Thyroid gland (tissue), 4 donors: ENCODE measurements around the gene MGLL. TPM values are rescaled to one million over a fixed set of nuclear protein-coding genes. Genes with fewer than 3 reads are reported as not detected.

Experiments
- DNase-seq, 2 donors: peaks; one replicate each; pipeline ENCODE4 v3.0.0-alpha.2; 2019
- H3K27ac ChIP-seq, 3 donors: fragments of 200-600 bp; sonication (generic); 1 replicate in 2 of 3; 2 replicates in 1 of 3; pipeline ENCODE4 v1.5.1; 2016 to 2019; ENCODE audit warnings: mild to moderate bottlenecking in 1 of 3, moderate library complexity in 1 of 3
- H3K27me3 ChIP-seq: fragments of 200-600 bp; sonication (generic); one replicate; pipeline ENCODE4 v1.5.1; 2019
- H3K36me3 ChIP-seq, 2 donors: fragments of 200-600 bp; sonication (generic); one replicate each; pipeline ENCODE4 v1.5.1; 2016 to 2019
- H3K4me1 ChIP-seq, 2 donors: fragments of 200-600 bp; sonication (generic); one replicate each; pipeline ENCODE4 v1.5.1; 2017 to 2019
- H3K4me3 ChIP-seq, 3 donors: fragments of 200-600 bp; sonication (generic); replicated peaks in 1 of 3; 1 replicate in 2 of 3; 2 replicates in 1 of 3; pipeline ENCODE4 v1.5.1; 2016; ENCODE audit warnings: mild to moderate bottlenecking in 1 of 3
- H3K9me3 ChIP-seq: fragments of 200-600 bp; sonication (generic); one replicate; pipeline ENCODE4 v1.5.1; 2017
- CTCF ChIP-seq, 6 experiments: fragments of 200-600 bp in 3 of 6; fragments of 450-650 bp in 3 of 6; sonication (generic) in 3 of 6; IDR thresholded peaks; one replicate each; pipeline ENCODE4 v1.5.1; 2016 to 2019; ENCODE audit warnings: antibody characterized with exemption in 6 of 6, mild to moderate bottlenecking in 2 of 6, inconsistent platforms in 1 of 6, moderate library complexity in 1 of 6
- POLR2A ChIP-seq, 2 donors: fragments of 450-650 bp; IDR thresholded peaks; one replicate each; pipeline ENCODE4 v1.6.1; 2017; ENCODE audit warnings: antibody characterized with exemption in 2 of 2, mild to moderate bottlenecking in 2 of 2, moderate library complexity in 1 of 2
- WGBS, 2 donors: methylation state at CpG; one replicate each; pipeline ENCODE4 v1.1.5; 2017; 5-methylcytosine and 5-hydroxymethylcytosine counted together
- intact Hi-C: fragments of 100-400 bp; cut with DNase I; formaldehyde crosslinking; loops from one replicate; pipeline ENCODE4 v1.15.1; 2023
- total RNA-seq, 4 donors: library from RNA; depleted of rRNA; stranded (reverse); fragments of >200 nt; gene quantifications; one replicate each; pipeline ENCODE4 v1.2.3, GENCODE V29; 2016

Gene MGLL
- total RNA-seq, 4 donors from 2014 or later = 12.4 to 24.7 (median 18.4) TPM

GRCh38 chr3:127760791-127761440, 61.4 kb downstream of the MGLL start:
- DNase-seq = no peak
- H3K36me3 ChIP-seq = no peaks in the 10 kb centered on the region
- intact Hi-C loops = no loop called here
- no peak overlapping the region for H3K4me3 ChIP-seq
- H3K4me1 ChIP-seq = peaks cover 14 to 26% of the 10 kb centered on the region in 2 donors
- no peaks in the 10 kb centered on the region for H3K27me3 ChIP-seq
- TF ChIP-seq CTCF (IDR thresholded peaks at IDR 0.05) = no peak
- TF ChIP-seq POLR2A (IDR thresholded peaks at IDR 0.05) = no peak
- no peak overlapping the region for H3K27ac ChIP-seq
- no peaks in the 10 kb centered on the region for H3K9me3 ChIP-seq
- WGBS, 2 donors = 95% methylated on average over 13 of the region's 13 CpGs

- H3K27ac ChIP-seq = no peak overlapping the region
- peaks cover 14 to 26% of the 10 kb centered on the region in 2 donors for H3K4me1 ChIP-seq
These were observed 62.0 kb downstream of the MGLL start for GRCh38 chr3:127760361-127760760.

GRCh38 chr3:127759826-127760225, 62.5 kb downstream of the MGLL start:
- intact Hi-C loops = no loop called here
- no peak for TF ChIP-seq POLR2A (IDR thresholded peaks at IDR 0.05)
- TF ChIP-seq CTCF (IDR thresholded peaks at IDR 0.05) = no peak
- H3K9me3 ChIP-seq = no peaks in the 10 kb centered on the region
- no peaks in the 10 kb centered on the region for H3K27me3 ChIP-seq
- H3K4me1 ChIP-seq = peaks cover 14 to 26% of the 10 kb centered on the region in 2 donors
- H3K27ac ChIP-seq = no peak overlapping the region
- WGBS, 2 donors = 89 to 94% methylated on average over 8 of the region's 8 CpGs
- H3K36me3 ChIP-seq = no peaks in the 10 kb centered on the region
- no peak for DNase-seq
- no peak overlapping the region for H3K4me3 ChIP-seq

More at GRCh38 chr3:127760361-127760760, 62.0 kb downstream of the MGLL start:
- no peak for TF ChIP-seq CTCF (IDR thresholded peaks at IDR 0.05)
- no peak for TF ChIP-seq POLR2A (IDR thresholded peaks at IDR 0.05)
- 90 to 96% methylated on average over 13 of the region's 14 CpGs for WGBS, 2 donors
- intact Hi-C loops = no loop called here
- no peaks in the 10 kb centered on the region for H3K9me3 ChIP-seq
- H3K27me3 ChIP-seq = no peaks in the 10 kb centered on the region
- H3K36me3 ChIP-seq = no peaks in the 10 kb centered on the region
- no peak overlapping the region for H3K4me3 ChIP-seq
- DNase-seq = no peak

- intact Hi-C loops = no loop called here
- WGBS, 2 donors = 81 to 87% methylated on average over 3 of the region's 3 CpGs
- Histone ChIP-seq H3K27me3 (no peaks in the 10 kb centered on the region), H3K4me3 (no peak overlapping the region), H3K4me1 (peaks cover 14 to 19% of the 10 kb centered on the region in 2 donors), H3K9me3 (no peaks in the 10 kb centered on the region), H3K36me3 (no peaks in the 10 kb centered on the region), H3K27ac (no peak overlapping the region)
- TF ChIP-seq CTCF (IDR thresholded peaks at IDR 0.05) (no peak), POLR2A (IDR thresholded peaks at IDR 0.05) (no peak)
- no peak for DNase-seq
These were observed 64.3 kb downstream of the MGLL start for GRCh38 chr3:127758013-127758412.

- TF ChIP-seq CTCF (IDR thresholded peaks at IDR 0.05) (no peak), POLR2A (IDR thresholded peaks at IDR 0.05) (no peak)
- intact Hi-C loops = no loop called here
- peaks cover 0 to 8% of the 10 kb centered on the region in 2 donors for H3K4me1 ChIP-seq
- H3K36me3 ChIP-seq = no peaks in the 10 kb centered on the region
- no peaks in the 10 kb centered on the region for H3K27me3 ChIP-seq
- 94% methylated on average over 12 of the region's 12 CpGs for WGBS, 2 donors
- DNase-seq = no peak
- H3K9me3 ChIP-seq = no peaks in the 10 kb centered on the region
- no peak overlapping the region for H3K27ac ChIP-seq
- H3K4me3 ChIP-seq = no peak overlapping the region
These were observed 67.0 kb downstream of the MGLL start for GRCh38 chr3:127755305-127755681.
